H1 (cell line): Measurements from ENCODE around the gene RAB3B.
"Not testable (repeated sequence)": the region's sequence is repeated elsewhere in the genome, so short reads cannot be mapped to it uniquely, and the experiment has no call there.

Source experiments
- CBX5 ChIP-seq: fragments of 300-800, 300-1000 bp; sonication (generic); IDR thresholded peaks from 2 replicates; pipeline ENCODE4 v1.7.1; 2016; ENCODE audit warnings: antibody characterized with exemption, low read length, low read depth
- CBX8 ChIP-seq: fragments of 300-800, 300-1000 bp; sonication (generic); IDR thresholded peaks from 2 replicates; pipeline ENCODE4 v1.7.1; 2016; ENCODE audit warnings: low read depth, low read length, borderline replicate concordance
- CHD1 ChIP-seq: IDR thresholded peaks from 2 replicates; pipeline ENCODE4 v1.6.1; 2012; ENCODE audit warnings: low read depth, low read length, improper control_type of control experiment
- CREB1 ChIP-seq: IDR thresholded peaks from 2 replicates; pipeline ENCODE4 v1.6.1; 2012; ENCODE audit warnings: inconsistent platforms
- CTCF ChIP-seq, 3 experiments: IDR thresholded peaks; 1 replicate in 2 of 3; 2 replicates in 1 of 3; pipeline versions ENCODE4 v1.5.1 to v1.6.1; 2011; ENCODE audit warnings: low read length in 3 of 3, mild to moderate bottlenecking in 3 of 3, inconsistent platforms in 2 of 3, low read depth in 1 of 3, moderate library complexity in 1 of 3; ENCODE audit not compliant: insufficient read depth in 1 of 3; ENCODE audit errors: control extremely low read depth in 1 of 3
- EP300 ChIP-seq, 2 experiments: IDR thresholded peaks; 1 replicate in 1 of 2; 2 replicates in 1 of 2; pipeline ENCODE4 v1.6.1; 2011 to 2012; ENCODE audit warnings: low read depth in 2 of 2, low read length in 2 of 2, mild to moderate bottlenecking in 2 of 2, borderline replicate concordance in 1 of 2, inconsistent platforms in 1 of 2, moderate library complexity in 1 of 2
- EZH2 ChIP-seq: fragments of 200-600 bp; sonication (generic); IDR thresholded peaks from 2 replicates; pipeline ENCODE4 v1.7.1; 2012; ENCODE audit warnings: low read depth, mild to moderate bottlenecking, moderate library complexity, low read length, inconsistent platforms; ENCODE audit not compliant: severe bottlenecking
- POLR2A ChIP-seq, 2 experiments: IDR thresholded peaks; 1 replicate in 1 of 2; 2 replicates in 1 of 2; pipeline ENCODE4 v1.6.1; 2011; ENCODE audit warnings: low read depth in 2 of 2, low read length in 2 of 2, mild to moderate bottlenecking in 2 of 2; ENCODE audit errors: control extremely low read depth in 1 of 2
- SIRT6 ChIP-seq: IDR thresholded peaks from one replicate; pipeline ENCODE4 v1.7.1; 2012; ENCODE audit warnings: low read length, inconsistent platforms
- TAF1 ChIP-seq: IDR thresholded peaks from 2 replicates; pipeline ENCODE4 v1.6.1; 2011; ENCODE audit warnings: mild to moderate bottlenecking, low read depth, low read length
- TF ChIP-seq, protein P1 (sequence below): IDR thresholded peaks from 2 replicates; pipeline ENCODE4 v1.6.1; 2011; ENCODE audit warnings: low read length, improper control_type of control experiment

- not testable (repeated sequence) for TF ChIP-seq CTCF (IDR thresholded peaks at IDR 0.05; ENCODE audit: control extremely low read depth in 1 of 3, insufficient read depth in 1 of 3, low read depth in 1 of 3, low read length in 3 of 3); CHD1; CBX5; CBX8; CREB1; POLR2A (IDR thresholded peaks at IDR 0.05; ENCODE audit: control extremely low read depth in 1 of 2, low read depth in 2 of 2, low read length in 2 of 2); SIRT6; EZH2; TAF1; EP300 (IDR thresholded peaks at IDR 0.05; ENCODE audit: borderline replicate concordance in 1 of 2, low read depth in 2 of 2, low read length in 2 of 2)
- TF ChIP-seq, protein P1, sequence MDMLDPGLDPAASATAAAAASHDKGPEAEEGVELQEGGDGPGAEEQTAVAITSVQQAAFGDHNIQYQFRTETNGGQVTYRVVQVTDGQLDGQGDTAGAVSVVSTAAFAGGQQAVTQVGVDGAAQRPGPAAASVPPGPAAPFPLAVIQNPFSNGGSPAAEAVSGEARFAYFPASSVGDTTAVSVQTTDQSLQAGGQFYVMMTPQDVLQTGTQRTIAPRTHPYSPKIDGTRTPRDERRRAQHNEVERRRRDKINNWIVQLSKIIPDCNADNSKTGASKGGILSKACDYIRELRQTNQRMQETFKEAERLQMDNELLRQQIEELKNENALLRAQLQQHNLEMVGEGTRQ = not testable (repeated sequence)
Observed at GRCh38 chr1:51873270-51873669, 117.2 kb downstream of the RAB3B start.
